MM.1S (cell line): Measurements from ENCODE around the gene ZFP64.

Experiments used
- EZH2 ChIP-seq: fragments of 300-600 bp; sonication (generic); optimal IDR thresholded peaks from 2 replicates; pipeline ENCODE3; 2017; ENCODE audit warnings: low read depth, mild to moderate bottlenecking, antibody characterized with exemption, low read length, mixed read lengths
- TF ChIP-seq, protein P1 (sequence below): fragments of 300-600 bp; sonication (generic); IDR thresholded peaks from 2 replicates; pipeline ENCODE4 v1.5.1; 2016; ENCODE audit warnings: antibody characterized with exemption, low read length, mixed read lengths

DNA sequence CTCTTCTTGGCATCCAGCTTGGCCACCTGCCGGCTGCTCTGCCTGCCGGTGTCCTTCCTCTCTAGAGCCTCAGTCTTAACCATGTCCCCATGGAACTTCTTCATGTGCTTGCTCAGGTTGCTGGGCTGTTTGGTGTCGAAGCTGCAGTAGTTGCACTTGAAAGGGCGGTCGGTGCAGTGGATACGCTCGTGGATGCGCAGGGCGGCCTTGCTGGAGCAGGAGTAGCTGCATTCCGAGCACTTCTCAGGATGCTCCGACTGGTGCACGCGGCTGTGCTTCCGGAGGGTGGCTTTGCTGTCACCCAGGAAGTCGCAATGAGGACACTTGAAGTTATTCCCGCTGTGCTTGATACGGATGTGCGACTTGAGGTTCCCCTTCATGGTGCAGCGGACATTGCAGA is 38.7 kb downstream of the ZFP64 start:
- TF ChIP-seq, protein P1, sequence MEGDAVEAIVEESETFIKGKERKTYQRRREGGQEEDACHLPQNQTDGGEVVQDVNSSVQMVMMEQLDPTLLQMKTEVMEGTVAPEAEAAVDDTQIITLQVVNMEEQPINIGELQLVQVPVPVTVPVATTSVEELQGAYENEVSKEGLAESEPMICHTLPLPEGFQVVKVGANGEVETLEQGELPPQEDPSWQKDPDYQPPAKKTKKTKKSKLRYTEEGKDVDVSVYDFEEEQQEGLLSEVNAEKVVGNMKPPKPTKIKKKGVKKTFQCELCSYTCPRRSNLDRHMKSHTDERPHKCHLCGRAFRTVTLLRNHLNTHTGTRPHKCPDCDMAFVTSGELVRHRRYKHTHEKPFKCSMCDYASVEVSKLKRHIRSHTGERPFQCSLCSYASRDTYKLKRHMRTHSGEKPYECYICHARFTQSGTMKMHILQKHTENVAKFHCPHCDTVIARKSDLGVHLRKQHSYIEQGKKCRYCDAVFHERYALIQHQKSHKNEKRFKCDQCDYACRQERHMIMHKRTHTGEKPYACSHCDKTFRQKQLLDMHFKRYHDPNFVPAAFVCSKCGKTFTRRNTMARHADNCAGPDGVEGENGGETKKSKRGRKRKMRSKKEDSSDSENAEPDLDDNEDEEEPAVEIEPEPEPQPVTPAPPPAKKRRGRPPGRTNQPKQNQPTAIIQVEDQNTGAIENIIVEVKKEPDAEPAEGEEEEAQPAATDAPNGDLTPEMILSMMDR = no peak
- TF ChIP-seq EZH2 = no peak
